Astrocyte (in vitro differentiated cells and primary cell): ENCODE measurements around the gene RETREG3.

Experiments
- EZH2 ChIP-seq: IDR thresholded peaks from 2 replicates; pipeline ENCODE4 v1.6.1; 2012; ENCODE audit warnings: mild to moderate bottlenecking, low read length, inconsistent platforms; ENCODE audit not compliant: insufficient read depth
- TF ChIP-seq, protein P1 (sequence below): IDR thresholded peaks from 2 replicates; pipeline ENCODE4 v1.5.1; 2011; ENCODE audit warnings: low read depth, mild to moderate bottlenecking, inconsistent platforms, low read length, moderate library complexity; ENCODE audit not compliant: insufficient read depth

DNA sequence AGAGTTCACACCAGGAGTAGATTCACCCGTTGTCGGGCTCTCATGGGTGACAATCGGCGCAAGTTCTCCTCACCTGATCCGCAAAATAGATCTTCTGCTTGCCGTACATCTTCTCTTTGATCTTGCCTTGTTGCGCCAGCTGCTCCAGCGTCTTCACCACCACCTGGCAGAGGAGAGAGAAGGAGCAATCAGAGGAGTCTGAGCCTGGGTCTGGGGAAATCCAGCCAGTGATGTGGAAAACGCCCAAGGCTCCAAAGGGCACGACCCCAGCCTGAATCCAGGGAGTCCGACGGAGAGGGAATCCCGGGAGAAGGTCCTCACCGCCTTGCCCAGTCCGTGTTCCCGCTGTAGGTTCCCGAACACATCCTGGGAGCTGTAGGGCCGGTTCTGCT is 32.0 kb downstream of the RETREG3 start:
- TF ChIP-seq, protein P1, sequence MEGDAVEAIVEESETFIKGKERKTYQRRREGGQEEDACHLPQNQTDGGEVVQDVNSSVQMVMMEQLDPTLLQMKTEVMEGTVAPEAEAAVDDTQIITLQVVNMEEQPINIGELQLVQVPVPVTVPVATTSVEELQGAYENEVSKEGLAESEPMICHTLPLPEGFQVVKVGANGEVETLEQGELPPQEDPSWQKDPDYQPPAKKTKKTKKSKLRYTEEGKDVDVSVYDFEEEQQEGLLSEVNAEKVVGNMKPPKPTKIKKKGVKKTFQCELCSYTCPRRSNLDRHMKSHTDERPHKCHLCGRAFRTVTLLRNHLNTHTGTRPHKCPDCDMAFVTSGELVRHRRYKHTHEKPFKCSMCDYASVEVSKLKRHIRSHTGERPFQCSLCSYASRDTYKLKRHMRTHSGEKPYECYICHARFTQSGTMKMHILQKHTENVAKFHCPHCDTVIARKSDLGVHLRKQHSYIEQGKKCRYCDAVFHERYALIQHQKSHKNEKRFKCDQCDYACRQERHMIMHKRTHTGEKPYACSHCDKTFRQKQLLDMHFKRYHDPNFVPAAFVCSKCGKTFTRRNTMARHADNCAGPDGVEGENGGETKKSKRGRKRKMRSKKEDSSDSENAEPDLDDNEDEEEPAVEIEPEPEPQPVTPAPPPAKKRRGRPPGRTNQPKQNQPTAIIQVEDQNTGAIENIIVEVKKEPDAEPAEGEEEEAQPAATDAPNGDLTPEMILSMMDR, result no peak
- no peak for TF ChIP-seq EZH2
